Peyer's patch (tissue), 4 donors: ENCODE data around the gene DSCAML1. TPM values are rescaled to one million over a fixed set of nuclear protein-coding genes. Genes with fewer than 3 reads are reported as not detected.

ENCODE experiments used
- DNase-seq, 3 donors: peaks; one replicate each; pipeline ENCODE4 v3.0.0-alpha.2; 2017 to 2019
- H3K27ac ChIP-seq, 4 donors: fragments of 200-600 bp; sonication (generic); one replicate each; pipeline ENCODE4 v1.5.1; 2016 to 2019
- H3K27me3 ChIP-seq, 2 donors: fragments of 200-600 bp; sonication (generic); one replicate each; pipeline ENCODE4 v1.5.1; 2019
- H3K36me3 ChIP-seq, 3 donors: fragments of 200-600 bp; sonication (generic); one replicate each; pipeline ENCODE4 v1.5.1; 2016 to 2019
- H3K4me1 ChIP-seq, 4 donors: fragments of 200-600 bp; sonication (generic); one replicate each; pipeline ENCODE4 v1.5.1; 2016 to 2019
- H3K4me3 ChIP-seq, 4 donors: fragments of 200-600 bp; sonication (generic); 1 replicate in 3 of 4; 2 replicates in 1 of 4; pipeline ENCODE4 v1.5.1; 2016 to 2019; ENCODE audit warnings: mild to moderate bottlenecking in 1 of 4
- H3K9me3 ChIP-seq, 4 donors: fragments of 200-600 bp; sonication (generic); one replicate each; pipeline ENCODE4 v1.5.1; 2016 to 2019; ENCODE audit warnings: mild to moderate bottlenecking in 1 of 4
- POLR2A ChIP-seq, 2 donors: fragments of 450-650 bp; IDR thresholded peaks; one replicate each; pipeline ENCODE4 v1.5.1; 2017; ENCODE audit warnings: antibody characterized with exemption in 2 of 2, mild to moderate bottlenecking in 2 of 2, moderate library complexity in 2 of 2
- total RNA-seq, 4 donors: library from RNA; depleted of rRNA; stranded (reverse); fragments of >200 nt; gene quantifications; one replicate each; pipeline ENCODE4 v1.1.0, GENCODE V29; 2016
- TF ChIP-seq, protein P1 (sequence below), 6 experiments: fragments of 450-650 bp in 4 of 6; fragments of 200-600 bp in 2 of 6; sonication (generic) in 1 of 6; IDR thresholded peaks; one replicate each; pipeline ENCODE4 v1.5.1; 2017 to 2019; ENCODE audit warnings: antibody characterized with exemption in 6 of 6, mild to moderate bottlenecking in 3 of 6, moderate library complexity in 1 of 6

The DSCAML1 gene
- total RNA-seq, 4 donors from 2014 or later, result 0.18 to 5.8 (median 2.9) TPM

DNA sequence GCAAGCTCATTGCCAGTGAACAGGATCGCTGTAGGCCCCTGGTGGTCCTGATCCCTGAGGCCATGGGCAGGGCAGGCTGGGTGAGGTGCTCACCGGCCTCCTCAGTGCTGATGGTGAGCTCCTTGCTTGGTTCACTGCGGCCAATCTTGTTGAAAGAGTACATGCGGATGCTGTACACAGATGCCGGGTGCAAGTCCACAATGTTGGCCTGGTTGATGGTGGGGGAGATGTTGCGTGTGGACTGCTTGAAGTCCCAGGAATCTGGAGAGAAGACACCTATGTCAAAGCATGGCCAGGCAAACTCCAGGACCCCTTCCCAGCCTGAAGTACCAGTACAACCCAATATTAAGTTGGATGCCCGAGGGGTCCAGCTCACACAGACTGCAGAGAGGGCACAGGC lies 325.2 kb downstream of the DSCAML1 start:
- Histone ChIP-seq H3K4me3 (no peak overlapping the region), H3K9me3 (no peaks in the 10 kb centered on the region), H3K27ac (no peak overlapping the region), H3K4me1 (no peaks in the 10 kb centered on the region), H3K36me3 (no peaks in the 10 kb centered on the region), H3K27me3 (no peaks in the 10 kb centered on the region)
- TF ChIP-seq POLR2A (IDR thresholded peaks at IDR 0.05), result no peak
- TF ChIP-seq, protein P1, sequence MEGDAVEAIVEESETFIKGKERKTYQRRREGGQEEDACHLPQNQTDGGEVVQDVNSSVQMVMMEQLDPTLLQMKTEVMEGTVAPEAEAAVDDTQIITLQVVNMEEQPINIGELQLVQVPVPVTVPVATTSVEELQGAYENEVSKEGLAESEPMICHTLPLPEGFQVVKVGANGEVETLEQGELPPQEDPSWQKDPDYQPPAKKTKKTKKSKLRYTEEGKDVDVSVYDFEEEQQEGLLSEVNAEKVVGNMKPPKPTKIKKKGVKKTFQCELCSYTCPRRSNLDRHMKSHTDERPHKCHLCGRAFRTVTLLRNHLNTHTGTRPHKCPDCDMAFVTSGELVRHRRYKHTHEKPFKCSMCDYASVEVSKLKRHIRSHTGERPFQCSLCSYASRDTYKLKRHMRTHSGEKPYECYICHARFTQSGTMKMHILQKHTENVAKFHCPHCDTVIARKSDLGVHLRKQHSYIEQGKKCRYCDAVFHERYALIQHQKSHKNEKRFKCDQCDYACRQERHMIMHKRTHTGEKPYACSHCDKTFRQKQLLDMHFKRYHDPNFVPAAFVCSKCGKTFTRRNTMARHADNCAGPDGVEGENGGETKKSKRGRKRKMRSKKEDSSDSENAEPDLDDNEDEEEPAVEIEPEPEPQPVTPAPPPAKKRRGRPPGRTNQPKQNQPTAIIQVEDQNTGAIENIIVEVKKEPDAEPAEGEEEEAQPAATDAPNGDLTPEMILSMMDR (IDR thresholded peaks at IDR 0.05), result no peak
- no peak for DNase-seq

DNA sequence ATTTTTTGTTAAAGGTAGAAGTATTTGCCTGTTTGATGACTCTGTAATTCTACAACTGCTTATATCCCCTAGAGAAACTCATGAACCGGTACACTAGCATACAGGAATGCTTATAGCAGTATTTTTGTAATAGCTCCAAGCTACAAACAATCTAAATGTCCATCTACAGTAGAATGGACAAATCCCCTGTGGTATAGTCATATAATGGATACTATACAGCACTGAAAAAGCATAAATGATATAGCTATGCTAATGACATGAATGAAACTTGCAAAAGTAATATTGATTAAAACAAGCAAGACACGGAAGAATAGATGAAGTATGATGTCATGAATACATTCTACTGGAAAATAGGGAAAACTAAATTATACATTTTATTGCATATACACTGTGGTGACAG lies 326.4 kb downstream of the DSCAML1 start:
- Histone ChIP-seq H3K27me3 (no peaks in the 10 kb centered on the region), H3K36me3 (no peaks in the 10 kb centered on the region), H3K9me3 (no peaks in the 10 kb centered on the region), H3K4me1 (no peaks in the 10 kb centered on the region), H3K27ac (no peak overlapping the region), H3K4me3 (no peak overlapping the region)
- TF ChIP-seq, protein P1 (IDR thresholded peaks at IDR 0.05), result no peak
- TF ChIP-seq POLR2A (IDR thresholded peaks at IDR 0.05), result no peak
- no peak for DNase-seq

DNA sequence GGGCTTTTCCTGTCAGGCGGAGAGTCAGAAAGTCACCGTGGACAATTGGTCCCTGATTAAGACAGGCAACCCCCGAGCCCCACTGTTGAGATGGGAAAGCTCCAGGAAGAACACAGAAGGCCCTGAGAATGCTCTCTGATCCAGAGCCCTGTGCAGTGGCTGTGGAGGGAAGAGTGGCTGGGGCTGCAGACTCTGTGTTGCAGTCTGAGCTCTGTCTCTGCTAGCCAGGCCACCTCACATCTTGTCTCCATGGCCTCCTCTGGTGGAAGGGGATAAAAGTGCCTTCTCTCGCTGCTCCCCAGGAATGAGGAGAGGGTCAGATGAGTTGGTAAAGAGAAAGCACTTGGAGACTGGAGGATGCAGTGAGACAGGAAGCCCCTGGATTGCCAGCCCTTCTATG lies 328.1 kb downstream of the DSCAML1 start:
- no peak for DNase-seq
- no peak for TF ChIP-seq POLR2A (IDR thresholded peaks at IDR 0.05)
- TF ChIP-seq, protein P1 (IDR thresholded peaks at IDR 0.05), result no peak

DNA sequence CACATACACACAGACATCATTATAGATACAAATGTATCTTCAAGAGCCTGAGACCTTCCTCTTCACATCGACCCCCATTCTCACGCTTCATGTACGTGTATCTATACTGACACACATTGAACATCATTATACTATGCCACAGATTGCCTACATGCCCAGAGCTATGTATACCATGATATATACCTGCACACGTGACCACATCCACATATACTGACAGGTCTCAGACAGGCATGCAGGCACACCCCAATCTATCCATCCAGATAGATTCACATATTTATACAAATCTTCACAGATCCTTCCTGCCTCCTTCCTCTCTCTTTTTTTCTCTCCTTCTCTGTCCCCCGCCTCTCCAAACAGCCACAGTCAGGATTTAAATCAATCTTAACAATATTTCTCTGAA lies 329.2 kb downstream of the DSCAML1 start:
- Histone ChIP-seq H3K4me1 (no peaks in the 10 kb centered on the region), H3K27ac (no peak overlapping the region), H3K4me3 (no peak overlapping the region), H3K9me3 (no peaks in the 10 kb centered on the region), H3K36me3 (no peaks in the 10 kb centered on the region), H3K27me3 (no peaks in the 10 kb centered on the region)
- TF ChIP-seq, protein P1 (IDR thresholded peaks at IDR 0.05), result no peak
- TF ChIP-seq POLR2A (IDR thresholded peaks at IDR 0.05), result no peak
- no peak for DNase-seq

More for the DNA sequence above, 328.1 kb downstream of the DSCAML1 start:
- H3K27me3 ChIP-seq, result no peaks in the 10 kb centered on the region
- no peaks in the 10 kb centered on the region for H3K9me3 ChIP-seq
- H3K36me3 ChIP-seq, result no peaks in the 10 kb centered on the region
- H3K4me1 ChIP-seq, result no peaks in the 10 kb centered on the region
- no peak overlapping the region for H3K4me3 ChIP-seq
- H3K27ac ChIP-seq, result no peak overlapping the region

DNA sequence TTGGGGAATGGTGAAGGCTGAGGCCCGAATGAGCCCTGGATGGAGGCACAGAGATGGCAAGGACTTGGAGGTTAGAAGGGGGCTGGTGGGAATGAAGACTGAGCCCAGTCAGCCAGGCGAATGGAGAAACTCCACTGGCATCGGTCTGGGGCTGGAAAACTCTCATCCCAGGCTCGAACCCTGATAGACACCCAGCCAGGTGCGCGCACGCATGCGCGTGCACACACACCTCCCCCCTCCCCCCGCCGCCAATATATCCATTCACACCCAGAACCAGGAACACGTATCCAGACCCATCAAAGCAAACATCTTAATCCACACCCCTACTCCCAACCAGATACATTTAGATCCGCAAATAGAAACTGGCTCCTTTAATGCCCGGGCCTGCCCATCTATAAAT lies 330.1 kb downstream of the DSCAML1 start:
- no peak overlapping the region for H3K4me3 ChIP-seq
- H3K9me3 ChIP-seq, result no peaks in the 10 kb centered on the region
- TF ChIP-seq, protein P1 (IDR thresholded peaks at IDR 0.05), result no peak
- TF ChIP-seq POLR2A (IDR thresholded peaks at IDR 0.05), result no peak
- H3K36me3 ChIP-seq, result no peaks in the 10 kb centered on the region
- peak in 1 of 3 donors; percentile 34 for DNase-seq
- H3K27ac ChIP-seq, result no peak overlapping the region
- H3K27me3 ChIP-seq, result no peaks in the 10 kb centered on the region
- H3K4me1 ChIP-seq, result no peaks in the 10 kb centered on the region
